HG03039 (cell line): ENCODE data around the gene ILF3.

Experiments
- ATAC-seq: cut with Tn5 transposase; IDR thresholded peaks from one replicate; pipeline ENCODE4 v1.9.1; 2021; ENCODE audit warnings: mild to moderate bottlenecking, moderate library complexity; ENCODE audit not compliant: unreplicated experiment

The ILF3 gene

GRCh38 chr19:10726268-10726667 is 72.1 kb downstream of the ILF3 start:
- no peak for ATAC-seq

GRCh38 chr19:10727685-10728201 is 73.6 kb downstream of the ILF3 start:
- no peak for ATAC-seq

- ATAC-seq = no peak
Measured at GRCh38 chr19:10729411-10729810, 75.3 kb downstream of the ILF3 start.

- ATAC-seq = no peak
Measured at GRCh38 chr19:10730932-10731331, 76.8 kb downstream of the ILF3 start.

GRCh38 chr19:10735741-10736140 is 81.6 kb downstream of the ILF3 start:
- no peak for ATAC-seq

GRCh38 chr19:10736189-10736588 is 82.0 kb downstream of the ILF3 start:
- ATAC-seq = no peak

GRCh38 chr19:10736916-10737551 is 82.9 kb downstream of the ILF3 start:
- ATAC-seq = no peak

GRCh38 chr19:10737722-10738121 is 83.6 kb downstream of the ILF3 start:
- no peak for ATAC-seq

- no peak for ATAC-seq
Measured at GRCh38 chr19:10740798-10741197, 86.7 kb downstream of the ILF3 start.
